Heart right ventricle (tissue), 16 donors: Measurements from ENCODE around the gene MZT2A. TPM values are rescaled to one million over a fixed set of nuclear protein-coding genes. Genes with fewer than 3 reads are reported as not detected.
"Not testable (repeated sequence)": the region's sequence is repeated elsewhere in the genome, so short reads cannot be mapped to it uniquely, and the experiment has no call there.

ENCODE experiments used
- ATAC-seq, 8 donors: fragments of 200-7000 bp; cut with Tn5 transposase; one replicate each; pipeline ENCODE4 v1.9.1; 2020; ENCODE audit warnings: mild to moderate bottlenecking in 8 of 8, moderate library complexity in 8 of 8, moderate number of reproducible peaks in 1 of 8
- DNase-seq, 2 donors: peaks; one replicate each; pipeline ENCODE4 v3.0.0-alpha.2; 2020
- H3K27ac ChIP-seq, 10 donors: fragments of 200-600 bp; sonication (generic) in 2 of 10; one replicate each; pipeline versions ENCODE4 v1.5.0 to v1.8.0; 2020 to 2022; ENCODE audit warnings: mild to moderate bottlenecking in 3 of 10
- H3K27me3 ChIP-seq, 7 donors: fragments of 200-600 bp; one replicate each; pipeline ENCODE4 v1.8.0; 2021 to 2022; ENCODE audit warnings: mild to moderate bottlenecking in 2 of 7
- H3K36me3 ChIP-seq, 9 donors: fragments of 200-600 bp; sonication (generic) in 1 of 9; one replicate each; pipeline versions ENCODE4 v1.5.0 to v1.8.0; 2020 to 2022; ENCODE audit warnings: mild to moderate bottlenecking in 2 of 9
- H3K4me1 ChIP-seq, 9 donors: fragments of 200-600 bp; sonication (generic) in 1 of 9; one replicate each; pipeline versions ENCODE4 v1.5.0 to v1.8.0; 2020 to 2022; ENCODE audit warnings: mild to moderate bottlenecking in 4 of 9
- H3K4me3 ChIP-seq, 10 donors: fragments of 200-600 bp; sonication (generic) in 2 of 10; one replicate each; pipeline versions ENCODE4 v1.5.0 to v1.8.0; 2020 to 2022; ENCODE audit warnings: mild to moderate bottlenecking in 7 of 10, moderate library complexity in 2 of 10
- H3K9me3 ChIP-seq, 11 donors: fragments of 200-600 bp in 10 of 11; sonication (generic) in 2 of 11; one replicate each; pipeline versions ENCODE4 v1.5.0 to v1.8.0; 2013 to 2022; ENCODE audit warnings: mild to moderate bottlenecking in 2 of 11, control low read depth in 1 of 11, moderate library complexity in 1 of 11
- WGBS, 2 donors: extraction: QIAGEN DNeasy Blood & Tissue Kit; methylation state at CpG; one replicate each; pipeline ENCODE4 v1.1.7; 2013; ENCODE audit warnings: inconsistent platforms in 1 of 2; 5-methylcytosine and 5-hydroxymethylcytosine counted together
- intact Hi-C, 10 donors: fragments of 100-400 bp; cut with DNase I; formaldehyde crosslinking; loops; one replicate each; pipeline versions ENCODE4 v1.11.1 to v1.14.2; 2022
- polyA plus RNA-seq, 2 donors: library from polyadenylated mRNA; stranded (reverse); fragments of 200-250 nt; gene quantifications; one replicate each; pipeline ENCODE4 v1.2.3, GENCODE V29; 2013
- total RNA-seq, 10 donors: library from RNA; stranded (reverse); fragmentation: NEBNext Ultra II Directional in 3 of 10; extraction: Animal tissue kit (Norgen Biotek cat#: 25700) in 3 of 10; gene quantifications; one replicate each; pipeline versions ENCODE4 v1.2.1 to v1.2.4, GENCODE V29; 2021 to 2023
- TF ChIP-seq, protein P1 (sequence below), 9 donors: fragments of 200-600 bp; sonication (generic) in 2 of 9; IDR thresholded peaks; one replicate each; pipeline versions ENCODE4 v1.5.0 to v1.8.0; 2021 to 2022; ENCODE audit warnings: antibody characterized with exemption in 9 of 9, mild to moderate bottlenecking in 5 of 9, moderate library complexity in 1 of 9
- donor health status: Arrhythmogenic right ventricular cardiomyopathy.
- donor health status: ischemic (EF 13 %, LVEDD 7.1; RV severe dilation, severe dysfunction).
- donor health status: healthy with polysubstance abuse.
- donor health status: DM: no; HTN: yes; CAD: no.
- donor health status: DM: no; HTN: no; CAD: no.
- donor health status: ischemic (EF 25% LVEDD 6.9; RV normal size, moderate dysfunction).
- donor health status: ischemic (EF 25% LVEDD 5.7; RV mildly dilated, moderate dysfunction).
- donor health status: healthy.
- donor health status: DM: yes; HTN: yes; CAD: no.
- donor health status: Ischemic cardiomyopathy.
- donor health status: ischemic (EF 35%, LVEDD 5.7; RV mildly dilated, moderate dysfunction).
- donor health status: nonischemic (EF 11% LVEDD 7.7; RV severe dilation, severe dysfunction).
- donor health status: DM: yes; HTN: yes; CAD: no.
- donor health status: PGD.
- donor health status: ischemic (EF 29% LVEDD 5.4; RV normal size, mild dysfunction).
- donor health status: nonischemic (EF 23%, LVEDD 6.1; RV moderate dilation, normal function).

Gene MZT2A
- total and polyA plus RNA-seq, 12 donors, result 114 to 674 (median 221) TPM

DNA sequence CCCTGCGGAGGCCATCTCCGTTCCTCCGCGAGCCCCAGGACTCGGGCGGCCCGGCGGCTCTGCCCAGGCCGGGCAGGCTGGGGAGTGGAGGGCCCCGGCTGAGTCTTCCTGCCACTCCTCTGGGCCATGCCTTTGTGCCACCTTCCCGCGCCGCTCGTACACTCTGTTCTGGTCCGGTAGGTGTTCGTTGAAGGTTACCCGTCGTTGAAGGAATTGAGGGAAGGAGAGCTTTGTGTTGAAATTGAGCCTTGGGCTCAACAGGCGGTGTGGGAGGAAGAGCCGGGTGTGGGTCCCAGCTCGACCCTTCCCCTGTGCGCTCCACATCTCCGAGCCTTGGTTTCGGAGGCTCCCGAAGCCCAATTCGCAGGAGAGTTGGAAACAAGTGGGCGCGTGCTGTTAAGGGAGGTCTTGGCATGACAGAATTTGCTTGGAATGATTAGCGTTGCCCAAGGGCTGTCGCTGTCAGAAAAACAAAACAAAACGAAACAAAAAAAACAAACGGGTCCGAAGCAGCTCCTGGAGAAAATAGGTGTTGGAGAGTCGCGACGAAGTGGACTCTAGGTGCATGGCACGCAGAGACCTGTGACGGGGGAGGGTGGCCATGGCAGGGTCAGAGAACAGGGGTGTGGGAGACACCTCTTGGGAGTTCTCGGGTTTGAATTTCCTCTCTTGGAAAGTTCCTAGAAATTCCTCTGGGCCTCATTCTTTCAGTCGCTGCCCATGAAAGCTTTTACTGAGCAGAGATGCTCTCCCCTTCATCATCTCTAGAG lies 1.2 kb upstream of the MZT2A start:
- H3K27ac ChIP-seq, result peak overlapping the region; percentile 83 to 94 (median 90)
- peaks cover 0 to 17% (median 0%) of the 10 kb centered on the region in 9 donors for H3K36me3 ChIP-seq
- peak overlapping the region; percentile 76 to 99 (median 90) for H3K4me3 ChIP-seq
- intact Hi-C loops, result loop anchor here in 2 of 10 donors (10.0 kb wide), 2 partner anchors 79 to 181 kb away; no protein-coding TSS in a partner anchor
- 0 to 1% methylated on average over 40 of the region's 40 CpGs for WGBS, 2 donors
- no peaks in the 10 kb centered on the region for H3K27me3 ChIP-seq
- TF ChIP-seq, protein P1, sequence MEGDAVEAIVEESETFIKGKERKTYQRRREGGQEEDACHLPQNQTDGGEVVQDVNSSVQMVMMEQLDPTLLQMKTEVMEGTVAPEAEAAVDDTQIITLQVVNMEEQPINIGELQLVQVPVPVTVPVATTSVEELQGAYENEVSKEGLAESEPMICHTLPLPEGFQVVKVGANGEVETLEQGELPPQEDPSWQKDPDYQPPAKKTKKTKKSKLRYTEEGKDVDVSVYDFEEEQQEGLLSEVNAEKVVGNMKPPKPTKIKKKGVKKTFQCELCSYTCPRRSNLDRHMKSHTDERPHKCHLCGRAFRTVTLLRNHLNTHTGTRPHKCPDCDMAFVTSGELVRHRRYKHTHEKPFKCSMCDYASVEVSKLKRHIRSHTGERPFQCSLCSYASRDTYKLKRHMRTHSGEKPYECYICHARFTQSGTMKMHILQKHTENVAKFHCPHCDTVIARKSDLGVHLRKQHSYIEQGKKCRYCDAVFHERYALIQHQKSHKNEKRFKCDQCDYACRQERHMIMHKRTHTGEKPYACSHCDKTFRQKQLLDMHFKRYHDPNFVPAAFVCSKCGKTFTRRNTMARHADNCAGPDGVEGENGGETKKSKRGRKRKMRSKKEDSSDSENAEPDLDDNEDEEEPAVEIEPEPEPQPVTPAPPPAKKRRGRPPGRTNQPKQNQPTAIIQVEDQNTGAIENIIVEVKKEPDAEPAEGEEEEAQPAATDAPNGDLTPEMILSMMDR (IDR thresholded peaks at IDR 0.05), result no peak
- H3K4me1 ChIP-seq, result peaks cover 3 to 62% (median 40%) of the 10 kb centered on the region in 9 donors
- DNase-seq (no peak), ATAC-seq (peak in 4 of 8 donors; percentile 7 to 32 (median 14))
- H3K9me3 ChIP-seq, result no peaks in the 10 kb centered on the region

DNA sequence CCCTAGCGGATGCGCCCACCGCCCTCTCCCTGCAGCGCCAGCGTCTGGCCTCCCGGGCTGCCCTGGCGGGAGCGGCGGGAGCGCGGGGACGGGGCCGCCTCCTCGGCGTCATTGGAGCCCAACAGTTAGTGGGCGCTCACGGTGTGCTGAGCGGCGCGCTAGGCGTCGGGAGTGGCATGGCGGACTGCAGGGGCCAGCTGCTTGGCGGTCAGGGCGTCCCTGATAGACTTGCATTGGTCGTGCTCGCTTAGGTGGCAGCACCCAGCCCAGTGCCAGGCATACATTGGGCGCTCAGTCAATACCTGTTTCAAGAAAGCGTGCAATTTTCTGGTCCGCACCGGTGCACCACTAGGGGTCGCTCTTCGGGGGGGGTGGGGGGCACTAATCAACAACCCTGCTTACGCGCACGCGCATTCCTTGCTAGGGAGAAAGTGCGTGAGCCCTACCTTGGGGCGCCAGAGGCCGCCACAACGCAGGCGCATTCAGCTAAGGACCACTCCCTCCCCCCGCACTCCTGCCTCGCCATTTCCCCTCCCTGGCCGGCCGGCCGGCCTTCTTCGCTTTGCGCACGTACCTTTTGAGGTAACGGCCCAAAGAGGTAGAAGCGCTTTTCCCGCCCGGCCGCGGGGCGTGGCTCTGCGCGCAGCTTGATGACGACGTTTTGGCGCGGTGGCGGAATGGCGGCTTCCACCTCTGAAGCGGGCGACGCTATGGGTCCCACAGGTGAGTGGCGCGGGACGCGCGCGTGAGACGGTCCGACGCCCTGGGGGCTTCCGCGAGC lies 411 bp upstream of the MZT2A start:
- Histone ChIP-seq H3K4me3 (peak overlapping the region; percentile 76 to 99 (median 90)), H3K27me3 (no peaks in the 10 kb centered on the region), H3K4me1 (peaks cover 3 to 61% (median 40%) of the 10 kb centered on the region in 9 donors), H3K9me3 (no peaks in the 10 kb centered on the region), H3K27ac (peak overlapping the region; percentile 83 to 94 (median 90)), H3K36me3 (peaks cover 0 to 11% (median 0%) of the 10 kb centered on the region in 9 donors)
- ATAC-seq (peak; percentile 86 to 96 (median 92)), DNase-seq (peak; percentile 91 to 92)
- TF ChIP-seq, protein P1 (IDR thresholded peaks at IDR 0.05), result peak; percentile 39 to 80 (median 74)
- WGBS, 2 donors, result 0% methylated on average over 61 to 79 of the region's 79 CpGs
- intact Hi-C loops, result loop anchor here in 2 of 10 donors (10.0 kb wide), 2 partner anchors 78 to 182 kb away; no protein-coding TSS in a partner anchor

DNA sequence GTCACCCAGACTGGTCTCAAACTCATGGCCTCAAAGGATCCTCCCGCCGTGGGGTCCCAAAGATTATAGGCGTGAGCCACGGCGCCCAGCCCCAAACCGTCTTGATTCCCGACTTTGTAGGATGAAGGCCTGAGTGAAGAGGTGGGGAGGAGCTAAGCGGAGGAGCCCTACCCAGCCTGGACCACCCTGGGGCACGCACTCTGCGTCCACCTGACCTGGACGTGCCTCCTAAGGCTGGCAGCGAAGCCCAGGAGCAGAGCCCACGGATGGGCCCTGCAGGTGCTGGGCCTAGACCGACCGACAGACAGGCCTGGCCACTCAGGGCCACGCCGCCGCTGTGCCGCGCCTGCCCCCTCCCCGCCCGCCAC lies 744 bp downstream of the MZT2A start:
- H3K27me3 ChIP-seq, DNase-seq, H3K36me3 ChIP-seq, H3K9me3 ChIP-seq: not testable (repeated sequence)
- H3K4me1 ChIP-seq, result peaks cover 3 to 56% (median 40%) of the 10 kb centered on the region in 9 donors
- peak overlapping the region in 9 of 10 donors; percentile 76 to 99 (median 91) for H3K4me3 ChIP-seq
- H3K27ac ChIP-seq, result peak overlapping the region in 6 of 10 donors; percentile 15 to 89 (median 46)
- 27 to 33% methylated on average over 21 to 22 of the region's 22 CpGs for WGBS, 2 donors
- intact Hi-C loops, result loop anchor here in 2 of 10 donors (10.0 kb wide), 2 partner anchors 77 to 183 kb away; no protein-coding TSS in a partner anchor
- ATAC-seq, result peak in 2 of 8 donors; percentile 11 to 36

DNA sequence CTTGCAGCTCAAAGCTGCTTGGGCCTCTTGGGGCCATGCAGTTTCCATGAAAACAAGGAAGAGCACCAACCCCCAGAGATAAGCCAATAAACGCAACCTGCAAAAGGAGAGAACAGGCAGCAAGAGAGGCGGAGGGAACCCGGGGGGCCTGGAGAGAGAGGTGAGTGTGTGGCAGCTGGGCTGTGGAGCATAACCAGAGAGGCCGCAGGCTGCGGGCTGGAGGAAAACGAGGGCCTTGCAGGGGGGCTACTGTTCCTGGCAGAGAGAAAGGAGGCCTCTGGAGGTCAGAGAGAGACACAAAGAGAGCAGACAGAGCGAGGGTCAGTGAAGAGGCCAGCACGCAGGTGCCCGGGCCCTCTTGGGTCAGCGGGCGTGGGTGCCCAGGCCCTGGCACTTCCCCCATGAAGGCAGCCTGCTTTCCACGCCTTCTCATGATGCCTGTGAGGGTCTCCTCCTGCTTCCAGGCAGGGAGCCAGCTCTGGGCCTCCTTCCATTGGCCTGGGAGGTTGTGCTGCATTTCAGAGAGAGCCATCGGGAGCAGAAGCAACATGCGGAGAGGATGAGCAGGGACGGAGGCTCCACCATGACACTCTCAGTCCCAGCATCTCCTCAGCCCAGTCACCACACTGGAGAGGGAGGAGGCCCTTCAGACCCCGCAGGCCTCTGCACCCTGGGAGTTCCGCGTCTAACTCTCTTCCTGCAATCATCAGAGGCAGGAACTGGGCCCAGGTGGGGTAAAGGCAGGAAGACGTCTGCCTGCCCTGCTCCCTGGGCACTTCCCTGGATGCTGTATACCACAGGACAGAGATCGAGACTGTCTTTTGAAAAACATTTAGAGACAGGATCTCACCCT lies 1.4 kb downstream of the MZT2A start:
- intact Hi-C loops, result loop anchor here in 2 of 10 donors (10.0 kb wide), 2 partner anchors 76 to 184 kb away; no protein-coding TSS in a partner anchor
- H3K4me3 ChIP-seq, result peak overlapping the region; percentile 15 to 99 (median 90)
- not testable (repeated sequence) for ATAC-seq

More for the DNA sequence above, 1.4 kb downstream of the MZT2A start:
- peak overlapping the region in 6 of 10 donors; percentile 39 to 89 (median 58) for H3K27ac ChIP-seq
- not testable (repeated sequence) for H3K36me3 ChIP-seq, H3K9me3 ChIP-seq, H3K27me3 ChIP-seq
- peak in 1 of 2 donors; percentile 51 for DNase-seq
- WGBS, 2 donors, result 59 to 67% methylated on average over 20 of the region's 20 CpGs
- H3K4me1 ChIP-seq, result peaks cover 3 to 50% (median 39%) of the 10 kb centered on the region in 9 donors
